ENCODE measurements around the gene KDM2B. TPM values are rescaled to one million over a fixed set of nuclear protein-coding genes. Genes with fewer than 3 reads are reported as not detected.

The KDM2B gene
- total and polyA plus RNA-seq, 4 experiments from 2014 or later = 7.7 to 101 (median 59.6) TPM

GRCh38 chr12:121575952-121576625 lies 4.7 kb downstream of the KDM2B start:
- H3K4me1 ChIP-seq (ENCODE audit: insufficient read depth, low read length) = peaks cover 25% of the 10 kb centered on the region
- H3K36me3 Mint-ChIP-seq = peaks cover 31 to 51% of the 10 kb centered on the region in 2 donors
- no peaks in the 10 kb centered on the region for H3K9me3 Mint-ChIP-seq
- H3K4me3 Mint-ChIP-seq = peak overlapping the region in 3 of 8 donors; percentile 15 to 23 (median 15)
- H3K27me3 Mint-ChIP-seq = no peaks in the 10 kb centered on the region
- H3K4me3 ChIP-seq (ENCODE audit: low read length in 2 of 2) = no peak overlapping the region
- no peaks in the 10 kb centered on the region for H3K9me3 ChIP-seq (ENCODE audit: control insufficient read depth in 1 of 2, low read length in 2 of 2)
- CTCF ChIA-PET (ENCODE audit: partially characterized antibody) = interaction anchor here (0.8 to 9.4 kb wide), 6 partner anchors 15 to 96 kb away, joined by 3 to 107 read pairs (median 5); partner anchors contain the start of genes MORN3 and ORAI1
- intact Hi-C loops (cut with micrococcal nuclease) = loop anchor here (5.0 kb wide), 1 partner anchor 216 kb away; the partner anchor contains the start of gene RHOF
- H3K27me3 ChIP-seq (ENCODE audit: insufficient read depth, low read length) = no peaks in the 10 kb centered on the region
- peaks cover 20% of the 10 kb centered on the region for H3K36me3 ChIP-seq (ENCODE audit: insufficient read depth, low read length)
- H3K4me1 Mint-ChIP-seq = peaks cover 13 to 45% (median 26%) of the 10 kb centered on the region in 4 donors
- no peak overlapping the region for H3K27ac ChIP-seq (ENCODE audit: low read depth, low read length)
- no peak for DNase-seq
- POLR2A ChIA-PET (ENCODE audit: partially characterized antibody) = interaction anchor here (1.1 to 10.0 kb wide), 4 partner anchors 14 to 96 kb away, joined by 5 to 254 read pairs (median 110); partner anchors contain the start of gene ORAI1
- H3K27ac Mint-ChIP-seq = peak overlapping the region; percentile 43 to 90 (median 57)

GRCh38 chr12:121575051-121575450 lies 5.8 kb downstream of the KDM2B start:
- H3K27me3 ChIP-seq (ENCODE audit: insufficient read depth, low read length) = no peaks in the 10 kb centered on the region
- no peak overlapping the region for H3K4me3 ChIP-seq (ENCODE audit: low read length in 2 of 2)
- Mint-ChIP-seq H3K4me3 (peak overlapping the region in 2 of 8 donors; percentile 4 to 65), H3K27ac (peak overlapping the region; percentile 22 to 84 (median 50)), H3K9me3 (no peaks in the 10 kb centered on the region), H3K36me3 (peaks cover 39 to 56% of the 10 kb centered on the region in 2 donors), H3K4me1 (peaks cover 19 to 48% (median 27%) of the 10 kb centered on the region in 4 donors), H3K27me3 (no peaks in the 10 kb centered on the region)
- H3K9me3 ChIP-seq (ENCODE audit: control insufficient read depth in 1 of 2, low read length in 2 of 2) = no peaks in the 10 kb centered on the region
- H3K36me3 ChIP-seq (ENCODE audit: insufficient read depth, low read length) = peaks cover 24% of the 10 kb centered on the region
- no peak overlapping the region for H3K27ac ChIP-seq (ENCODE audit: low read depth, low read length)
- ChIA-PET CTCF (ENCODE audit: partially characterized antibody) (interaction anchor here (0.8 to 9.4 kb wide), 3 partner anchors 38 to 93 kb away, joined by 3 to 107 read pairs (median 4); partner anchors contain the start of gene ORAI1), POLR2A (ENCODE audit: partially characterized antibody) (interaction anchor here (1.1 to 10.0 kb wide), 3 partner anchors 16 to 51 kb away, joined by 5 to 254 read pairs (median 7); partner anchors contain the start of gene ORAI1)
- DNase-seq = no peak
- H3K4me1 ChIP-seq (ENCODE audit: insufficient read depth, low read length) = peaks cover 18% of the 10 kb centered on the region
- intact Hi-C loops (cut with micrococcal nuclease) = loop anchor here (5.0 kb wide), 1 partner anchor 217 kb away; the partner anchor contains the start of gene RHOF

- Histone ChIP-seq H3K4me3 (ENCODE audit: low read length in 2 of 2) (no peak overlapping the region), H3K27me3 (ENCODE audit: insufficient read depth, low read length) (no peaks in the 10 kb centered on the region), H3K27ac (ENCODE audit: low read depth, low read length) (no peak overlapping the region), H3K4me1 (ENCODE audit: insufficient read depth, low read length) (peaks cover 19% of the 10 kb centered on the region), H3K36me3 (ENCODE audit: insufficient read depth, low read length) (peaks cover 24% of the 10 kb centered on the region), H3K9me3 (ENCODE audit: control insufficient read depth in 1 of 2, low read length in 2 of 2) (no peaks in the 10 kb centered on the region)
- Mint-ChIP-seq H3K4me1 (peaks cover 19 to 42% (median 29%) of the 10 kb centered on the region in 4 donors), H3K4me3 (peak overlapping the region in 1 of 8 donors; percentile 2), H3K9me3 (no peaks in the 10 kb centered on the region), H3K27me3 (no peaks in the 10 kb centered on the region), H3K36me3 (peaks cover 42 to 55% of the 10 kb centered on the region in 2 donors), H3K27ac (peak overlapping the region in 4 of 7 donors; percentile 70 to 81 (median 73))
- intact Hi-C loops (cut with micrococcal nuclease) = no loop called here
- CTCF ChIA-PET (ENCODE audit: partially characterized antibody) = interaction anchor here (0.7 to 9.4 kb wide), 6 partner anchors 12 to 94 kb away, joined by 3 to 107 read pairs (median 3); partner anchors contain the start of gene ORAI1
- DNase-seq = no peak
- POLR2A ChIA-PET (ENCODE audit: partially characterized antibody) = interaction anchor here (0.6 to 10.0 kb wide), 3 partner anchors 9 to 21 kb away, joined by 3 to 254 read pairs (median 7); no protein-coding TSS in a partner anchor
These were observed 6.8 kb downstream of the KDM2B start for GRCh38 chr12:121574025-121574424.

- ChIA-PET POLR2A (ENCODE audit: partially characterized antibody) (interaction anchor here (0.7 kb wide), 1 partner anchor 1367 kb away, joined by 3 read pairs; no protein-coding TSS in a partner anchor), CTCF (ENCODE audit: partially characterized antibody) (interaction anchor here (0.7 to 9.4 kb wide), 3 partner anchors 12 to 54 kb away, joined by 3 to 107 read pairs (median 8); partner anchors contain the start of gene ORAI1)
- intact Hi-C loops (cut with micrococcal nuclease) = no loop called here
- Histone ChIP-seq H3K4me3 (ENCODE audit: low read length in 2 of 2) (no peak overlapping the region), H3K27me3 (ENCODE audit: insufficient read depth, low read length) (no peaks in the 10 kb centered on the region), H3K27ac (ENCODE audit: low read depth, low read length) (no peak overlapping the region), H3K36me3 (ENCODE audit: insufficient read depth, low read length) (peaks cover 24% of the 10 kb centered on the region), H3K9me3 (ENCODE audit: control insufficient read depth in 1 of 2, low read length in 2 of 2) (no peaks in the 10 kb centered on the region), H3K4me1 (ENCODE audit: insufficient read depth, low read length) (peaks cover 4% of the 10 kb centered on the region)
- no peak overlapping the region for H3K4me3 Mint-ChIP-seq
- DNase-seq = no peak
- H3K4me1 Mint-ChIP-seq = peaks cover 23 to 36% (median 29%) of the 10 kb centered on the region in 4 donors
- H3K9me3 Mint-ChIP-seq = no peaks in the 10 kb centered on the region
- H3K36me3 Mint-ChIP-seq = peaks cover 46 to 61% of the 10 kb centered on the region in 2 donors
- no peaks in the 10 kb centered on the region for H3K27me3 Mint-ChIP-seq
- peak overlapping the region in 1 of 7 donors; percentile 39 for H3K27ac Mint-ChIP-seq
These were observed 8.9 kb downstream of the KDM2B start for GRCh38 chr12:121571920-121572319.

- Histone ChIP-seq H3K27ac (ENCODE audit: low read depth, low read length) (no peak overlapping the region), H3K36me3 (ENCODE audit: insufficient read depth, low read length) (peaks cover 22% of the 10 kb centered on the region), H3K9me3 (ENCODE audit: control insufficient read depth in 1 of 2, low read length in 2 of 2) (no peaks in the 10 kb centered on the region), H3K4me1 (ENCODE audit: insufficient read depth, low read length) (peaks cover 4% of the 10 kb centered on the region), H3K4me3 (ENCODE audit: low read length in 2 of 2) (no peak overlapping the region), H3K27me3 (ENCODE audit: insufficient read depth, low read length) (no peaks in the 10 kb centered on the region)
- Mint-ChIP-seq H3K27me3 (no peaks in the 10 kb centered on the region), H3K27ac (peak overlapping the region in 6 of 7 donors; percentile 2 to 68 (median 49)), H3K4me1 (peaks cover 22 to 26% (median 23%) of the 10 kb centered on the region in 4 donors), H3K9me3 (no peaks in the 10 kb centered on the region), H3K36me3 (peaks cover 43 to 51% of the 10 kb centered on the region in 2 donors), H3K4me3 (no peak overlapping the region)
- POLR2A ChIA-PET (ENCODE audit: partially characterized antibody) = interaction anchor here (1.1 kb wide), 1 partner anchor 9 kb away, joined by 3 read pairs; no protein-coding TSS in a partner anchor
- DNase-seq = no peak
- intact Hi-C loops (cut with micrococcal nuclease) = no loop called here
- CTCF ChIA-PET (ENCODE audit: partially characterized antibody) = interaction anchor here (2.5 kb wide), 1 partner anchor 18 kb away, joined by 8 read pairs; no protein-coding TSS in a partner anchor
These were observed 10.1 kb downstream of the KDM2B start for GRCh38 chr12:121570467-121571283.

GRCh38 chr12:121568971-121569751 lies 11.7 kb downstream of the KDM2B start:
- Histone ChIP-seq H3K27me3 (ENCODE audit: insufficient read depth, low read length) (no peaks in the 10 kb centered on the region), H3K9me3 (ENCODE audit: control insufficient read depth in 1 of 2, low read length in 2 of 2) (no peaks in the 10 kb centered on the region), H3K4me1 (ENCODE audit: insufficient read depth, low read length) (peaks cover 4% of the 10 kb centered on the region), H3K36me3 (ENCODE audit: insufficient read depth, low read length) (peaks cover 8% of the 10 kb centered on the region), H3K4me3 (ENCODE audit: low read length in 2 of 2) (no peak overlapping the region), H3K27ac (ENCODE audit: low read depth, low read length) (no peak overlapping the region)
- peak overlapping the region in 4 of 7 donors; percentile 22 to 77 (median 58) for H3K27ac Mint-ChIP-seq
- CTCF ChIA-PET (ENCODE audit: partially characterized antibody) = interaction anchor here (0.6 to 1.7 kb wide), 4 partner anchors 16 to 100 kb away, joined by 3 to 7 read pairs (median 4); partner anchors contain the start of gene MORN3
- peaks cover 19 to 22% (median 21%) of the 10 kb centered on the region in 4 donors for H3K4me1 Mint-ChIP-seq
- intact Hi-C loops (cut with micrococcal nuclease) = no loop called here
- H3K36me3 Mint-ChIP-seq = peaks cover 30 to 40% of the 10 kb centered on the region in 2 donors
- no peak overlapping the region for H3K4me3 Mint-ChIP-seq
- H3K27me3 Mint-ChIP-seq = no peaks in the 10 kb centered on the region
- DNase-seq = no peak
- POLR2A ChIA-PET (ENCODE audit: partially characterized antibody) = interaction anchor here (0.5 to 0.9 kb wide), 3 partner anchors 46 to 1367 kb away, joined by 3 read pairs; no protein-coding TSS in a partner anchor
- no peaks in the 10 kb centered on the region for H3K9me3 Mint-ChIP-seq
